NCI-H187 treated with DMSO at 0.1 percent for 48 hours (cell line): ENCODE results near the gene CA5B.
"Not testable (repeated sequence)": the region's sequence is repeated elsewhere in the genome, so short reads cannot be mapped to it uniquely, and the experiment has no call there.

Experiments used
- DNase-seq: peaks from one replicate; lab custom pipeline; 2025; lab: John Stamatoyannopoulos, UW

CA5B gene

DNA sequence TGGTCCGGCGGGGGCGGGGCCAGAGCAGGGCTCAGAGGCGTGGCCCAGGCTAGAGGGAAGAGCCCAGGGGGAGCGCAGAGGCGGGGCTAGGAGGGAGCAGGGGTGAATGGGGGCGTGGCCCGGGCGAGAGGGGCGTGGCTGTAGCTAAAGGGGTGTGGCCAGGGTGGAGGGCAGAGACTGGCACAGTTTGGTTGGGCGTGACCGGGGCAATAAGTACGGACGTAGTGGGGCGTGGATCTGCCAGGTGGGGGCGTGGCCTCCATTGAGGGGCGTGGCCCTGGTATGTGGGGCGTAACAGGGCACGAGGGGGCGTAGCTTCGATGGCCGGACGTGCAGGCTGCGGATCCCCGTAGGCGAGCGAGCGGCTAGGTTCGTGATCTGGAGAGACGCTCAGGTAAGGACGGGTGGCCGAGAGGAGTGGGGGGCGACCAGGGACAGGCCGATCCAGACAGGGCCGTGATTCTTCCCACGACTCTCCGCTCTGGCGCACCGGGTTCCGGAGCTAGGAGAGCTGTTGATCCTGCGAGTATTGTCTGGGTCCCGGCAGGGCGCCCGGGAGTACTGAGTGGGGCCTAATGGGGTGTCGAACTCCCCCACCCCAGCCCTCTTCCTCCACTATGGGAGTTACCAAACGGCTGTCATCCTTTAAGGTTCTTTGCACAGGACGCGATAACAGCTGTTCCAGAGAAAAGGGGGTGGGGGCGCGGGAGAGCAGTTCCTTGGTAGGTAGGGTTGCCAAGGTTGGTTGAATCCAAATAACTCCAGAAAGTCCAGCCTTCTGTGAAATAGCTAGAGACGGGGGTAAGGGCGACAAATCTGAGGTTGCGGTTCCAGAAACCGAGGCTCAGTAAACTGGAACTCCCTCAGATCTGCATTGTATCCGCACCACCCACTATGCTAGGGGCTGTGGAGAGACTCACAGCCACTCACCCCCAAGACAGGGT, at the start of gene CA5B:
TSS of gene CA5B (plus strand) at position 312 of the 944 bp plus-strand sequence. CDS start 11,754 bp downstream, outside the sequence.
- DNase-seq = peak; percentile 78

GRCh38 chrX:15694941-15695451, 43.1 kb upstream of the CA5B start:
- no peak for DNase-seq

- no peak for DNase-seq
Observed at GRCh38 chrX:15696516-15696915, 41.6 kb upstream of the CA5B start.

GRCh38 chrX:15702488-15703371, 35.3 kb upstream of the CA5B start:
- DNase-seq = no peak

DNA sequence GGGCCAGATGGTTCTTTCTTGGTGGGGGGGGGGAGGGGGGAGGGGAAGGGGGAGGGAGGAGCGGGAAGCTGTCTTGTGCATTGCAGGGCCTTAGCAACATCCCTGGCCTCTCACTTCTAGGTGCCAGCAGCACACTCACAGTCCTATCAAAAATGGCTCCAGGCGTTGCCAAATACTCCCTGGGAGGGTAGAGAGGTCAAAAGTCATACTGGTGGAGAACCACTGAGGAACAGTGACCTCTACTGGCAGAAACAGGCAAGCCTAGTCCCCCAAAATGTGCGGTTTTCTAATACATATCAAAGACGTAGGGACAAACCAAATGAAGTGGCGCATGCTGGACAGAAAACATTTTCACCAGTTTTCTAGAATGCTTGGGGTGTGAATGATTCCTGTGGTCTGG, 34.3 kb upstream of the CA5B start:
- DNase-seq = not testable (repeated sequence)

GRCh38 chrX:15704273-15704672, 33.8 kb upstream of the CA5B start:
- not testable (repeated sequence) for DNase-seq

DNA sequence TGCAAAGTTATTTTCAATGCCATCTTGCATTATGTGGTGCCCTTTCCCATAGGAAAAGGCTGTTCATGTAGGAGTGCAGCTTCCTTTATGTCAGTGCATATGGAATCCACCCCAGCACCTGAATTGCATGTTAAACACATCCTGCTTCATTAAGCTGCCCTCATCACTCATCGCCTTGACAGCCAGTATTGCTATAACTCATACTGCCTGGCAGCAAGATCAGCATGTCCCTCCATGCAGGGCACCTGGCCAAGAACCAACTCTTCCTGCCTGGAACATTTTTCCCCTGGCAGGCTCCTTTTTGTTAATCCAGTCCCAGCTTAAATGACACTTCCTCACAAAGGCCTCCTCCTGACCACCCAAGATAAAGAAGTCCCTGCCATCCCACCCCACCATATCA, 23.5 kb upstream of the CA5B start:
- DNase-seq = no peak

DNA sequence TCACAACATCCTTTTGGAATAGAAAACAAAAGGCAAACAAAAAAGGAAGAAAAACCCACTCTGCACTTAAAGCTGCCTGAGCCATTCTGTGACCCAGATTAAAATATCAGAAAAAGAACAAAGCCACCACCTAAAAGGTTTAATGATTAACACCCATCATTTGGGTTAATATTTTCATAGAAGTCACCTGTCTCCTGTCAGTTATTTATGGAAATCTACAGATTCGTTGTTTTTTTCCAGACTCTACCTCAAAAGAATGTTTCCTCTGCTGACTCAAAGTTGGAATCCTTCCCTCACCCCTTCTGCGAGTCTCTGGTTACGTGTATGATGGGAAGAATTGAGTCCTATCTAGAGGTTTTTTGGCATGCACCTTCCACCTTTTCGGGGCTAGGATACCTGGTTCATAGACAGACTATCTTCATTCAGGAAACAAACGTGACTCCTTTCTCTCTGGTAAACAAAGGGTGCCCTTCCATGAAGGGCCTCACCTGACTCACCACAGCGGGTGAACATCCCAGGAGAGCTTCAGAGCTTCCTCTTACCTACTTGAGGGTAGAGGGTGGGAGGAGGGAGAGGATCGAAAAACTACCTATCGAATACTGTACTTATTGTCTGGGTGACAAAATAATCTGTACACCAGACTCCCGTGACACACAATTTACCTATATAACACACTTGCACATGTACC, 19.6 kb upstream of the CA5B start:
- DNase-seq = no peak

DNA sequence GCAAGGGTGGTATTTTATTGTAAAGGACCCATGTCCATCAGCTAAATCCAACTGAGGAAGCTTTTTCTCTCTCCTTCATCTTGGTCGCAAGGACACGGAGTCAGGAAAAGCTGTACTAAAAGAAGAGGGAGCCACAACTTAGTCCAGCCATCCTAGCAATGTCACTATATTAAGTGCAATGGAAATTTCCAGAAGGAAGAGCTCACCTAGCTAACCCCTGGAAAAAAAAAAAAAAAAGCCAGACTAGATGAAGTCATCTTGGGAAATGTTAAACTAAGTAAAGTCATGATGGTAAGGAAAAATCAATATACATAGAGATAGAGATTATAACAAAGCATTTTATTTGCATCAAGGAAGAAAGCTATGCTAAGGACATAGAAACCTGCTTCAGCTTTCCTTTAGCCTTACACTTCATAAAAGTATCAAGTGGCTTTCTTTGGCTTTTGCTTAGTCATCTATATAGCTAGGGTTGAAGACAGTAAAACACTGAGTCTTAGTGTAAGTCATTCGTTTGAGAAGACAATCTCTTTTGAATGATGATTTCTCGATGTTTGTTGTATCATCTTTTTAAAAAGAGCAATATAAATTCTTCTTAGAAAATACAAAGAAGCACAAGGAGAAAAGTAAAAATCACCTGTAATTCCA, 18.6 kb upstream of the CA5B start:
- DNase-seq = no peak

DNA sequence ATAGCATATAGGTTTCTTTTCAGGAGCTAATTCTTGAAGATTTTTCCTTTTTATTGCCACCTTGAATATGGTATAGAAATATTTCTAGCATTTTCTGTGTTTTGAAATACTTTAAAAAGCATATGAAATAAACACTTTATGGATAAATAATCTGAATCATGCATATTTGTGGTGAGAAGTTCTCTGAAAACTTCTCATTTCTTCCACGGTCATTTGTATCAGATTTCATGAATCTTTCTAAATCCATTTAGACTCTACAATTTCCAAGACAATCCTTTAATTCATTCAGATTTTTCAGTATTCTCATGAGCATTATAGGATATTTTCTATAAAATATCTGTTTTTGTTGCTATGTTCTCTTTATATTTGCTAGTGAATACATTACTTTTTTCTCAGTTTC, 16.2 kb upstream of the CA5B start:
- no peak for DNase-seq

DNA sequence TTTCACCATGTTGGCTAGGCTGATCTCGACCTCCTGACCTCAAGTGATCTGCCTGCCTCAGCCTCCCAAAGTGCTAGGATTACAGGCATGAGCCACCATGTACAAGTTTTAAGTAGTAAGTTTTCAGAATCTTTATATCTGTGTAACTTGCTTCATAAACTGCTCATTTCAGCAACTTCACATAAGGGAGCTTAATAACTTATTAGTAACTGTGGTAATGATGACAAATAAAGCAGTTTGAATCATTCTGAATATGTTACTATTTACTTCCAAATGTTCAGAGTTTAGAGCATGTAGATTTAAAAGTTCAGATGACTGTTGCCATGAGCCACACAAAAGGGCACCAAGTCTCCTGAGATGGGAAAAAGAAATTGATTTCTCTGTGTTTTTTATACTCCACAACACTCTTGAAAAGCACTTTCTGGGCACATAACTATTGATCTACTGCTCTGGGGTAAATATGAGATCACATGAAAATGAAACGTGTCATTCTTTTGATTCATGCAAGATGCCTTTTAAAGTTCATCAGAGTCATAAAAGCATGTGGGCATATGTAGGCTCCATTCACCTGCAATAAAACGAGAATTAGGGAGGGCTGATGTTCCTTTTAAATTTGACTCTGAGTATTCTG, 14.1 kb upstream of the CA5B start:
- DNase-seq = no peak

DNA sequence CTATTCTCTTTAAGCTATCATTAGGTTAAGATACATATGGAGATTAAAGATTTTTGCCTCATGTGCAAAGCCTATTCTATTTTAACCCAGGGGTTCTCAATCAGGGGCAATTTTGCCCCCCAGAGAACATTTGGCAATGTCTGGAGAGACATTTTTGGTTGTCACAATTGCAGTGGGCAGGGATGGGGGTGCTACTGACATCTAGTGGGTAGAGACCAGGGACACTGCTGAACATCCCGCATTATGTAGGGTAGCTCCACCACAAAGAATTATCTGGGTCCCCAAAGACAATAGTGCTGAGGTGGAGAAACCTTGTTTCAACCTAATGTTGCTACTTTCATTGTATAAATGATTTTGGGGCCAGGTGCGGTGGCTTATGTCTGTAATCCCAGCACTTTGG, 13.2 kb upstream of the CA5B start:
- DNase-seq = no peak

GRCh38 chrX:15731368-15731767, 6.7 kb upstream of the CA5B start:
- DNase-seq = not testable (repeated sequence)

DNA sequence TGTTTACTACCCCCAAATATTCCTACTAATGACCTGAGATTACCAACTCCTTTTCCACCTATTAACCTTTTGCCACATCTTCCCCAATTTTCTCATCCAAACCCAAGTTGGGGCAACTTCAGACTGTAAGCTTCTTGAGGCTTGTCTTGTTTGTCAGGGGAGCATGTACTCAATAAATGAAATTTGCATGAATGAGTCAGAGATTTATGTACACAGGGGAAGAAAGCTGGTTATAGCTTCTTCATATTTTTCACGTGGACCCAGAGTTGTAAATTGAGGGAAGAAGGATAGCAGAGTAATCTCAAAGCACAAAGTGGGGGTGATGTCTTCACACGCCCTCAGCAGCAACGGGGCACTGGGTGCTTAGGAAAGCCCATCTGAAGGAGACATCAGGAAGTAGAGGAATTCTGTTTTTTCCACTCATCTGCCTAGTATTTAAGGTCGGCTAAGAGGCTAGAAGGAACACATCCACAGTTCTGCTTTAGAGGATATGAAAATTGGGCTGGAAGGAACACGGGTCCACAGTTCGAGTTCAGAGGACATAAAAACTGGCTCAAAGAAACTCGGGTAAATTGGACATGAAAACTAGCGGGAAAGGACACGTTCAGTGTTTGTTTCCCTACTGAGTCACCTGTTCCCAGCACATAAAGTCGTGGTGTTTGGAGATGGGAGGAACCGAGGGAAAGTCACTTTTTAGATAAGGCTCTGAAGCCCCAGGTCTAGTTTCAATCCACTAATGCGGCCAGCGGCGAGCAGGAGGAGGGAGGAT, 696 bp upstream of the CA5B start:
- no peak for DNase-seq

- DNase-seq = no peak
Observed at GRCh38 chrX:15739886-15740285, 1.8 kb downstream of the CA5B start.

GRCh38 chrX:15744181-15744867, 6.3 kb downstream of the CA5B start:
- no peak for DNase-seq

- DNase-seq = no peak
Observed at GRCh38 chrX:15745179-15745578, 7.1 kb downstream of the CA5B start.

DNA sequence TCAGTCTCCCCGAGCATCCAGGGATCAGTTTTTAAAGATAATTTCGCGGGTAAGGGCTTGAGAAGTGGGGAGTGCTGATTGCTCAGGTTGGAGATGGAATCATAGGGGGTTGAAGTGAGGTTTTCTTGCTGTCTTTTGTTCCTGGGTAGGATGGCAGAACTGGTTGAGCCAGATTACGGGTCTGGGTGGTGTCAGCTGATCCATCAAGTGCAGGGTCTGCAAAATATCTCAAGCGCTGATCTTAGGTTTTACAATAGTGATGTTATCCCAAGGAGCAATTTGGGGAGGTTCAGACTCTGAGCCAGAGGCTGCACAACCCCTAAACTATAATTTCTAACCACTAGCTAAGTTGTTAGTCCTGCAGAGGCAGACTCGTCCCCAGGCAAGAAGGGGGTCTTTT, 8.6 kb downstream of the CA5B start:
- not testable (repeated sequence) for DNase-seq

GRCh38 chrX:15747626-15748173, 9.6 kb downstream of the CA5B start:
- no peak for DNase-seq
